Upper lobe of left lung (tissue), 4 donors: ENCODE results near the gene PTDSS2.

Experiments
- POLR2A ChIP-seq, 4 donors: fragments of 450-650 bp; IDR thresholded peaks; one replicate each; pipeline ENCODE4 v1.5.1; 2016 to 2017; ENCODE audit warnings: antibody characterized with exemption in 4 of 4, mild to moderate bottlenecking in 2 of 4
- POLR2AphosphoS5 ChIP-seq, 2 donors: sonication (generic); formaldehyde crosslinking; IDR thresholded peaks; one replicate each; pipeline ENCODE4 v1.5.1; 2017; ENCODE audit warnings: antibody characterized with exemption in 2 of 2

- TF ChIP-seq POLR2AphosphoS5 (IDR thresholded peaks at IDR 0.05) (no peak), POLR2A (IDR thresholded peaks at IDR 0.05) (no peak)
Measured at GRCh38 chr11:456533-456932, 6.5 kb downstream of the PTDSS2 start.
